ENCODE measurements around the gene NADSYN1. TPM values are rescaled to one million over a fixed set of nuclear protein-coding genes. Genes with fewer than 3 reads are reported as not detected.

Gene NADSYN1
- 43.4 to 45.6 TPM (median 45.1 TPM) in 3 replicates for total RNA-seq (2021)
- percentile 59 among the genes with signal in this experiment for Bru-seq, nascent RNA
- long read RNA-seq, experiment 1, transcript NADSYN1-201 (21 exons, 2,773 nt): major isoform, 52 of 114 reads
- long read RNA-seq, experiment 1, transcript NADSYN1-222 (3 exons, 963 nt): minor isoform, 11 of 114 reads
- long read RNA-seq, experiment 1, partial matches to known transcripts: 13 of 114 reads
- long read RNA-seq, experiment 1, other reads (novel, unspliced or antisense): 32 of 114 reads
- long read RNA-seq, experiment 2, transcript NADSYN1-201 (21 exons, 2,773 nt): major isoform, 18 of 41 reads
- long read RNA-seq, experiment 2, partial matches to known transcripts: 9 of 41 reads
- long read RNA-seq, experiment 2, other reads (novel, unspliced or antisense): 13 of 41 reads
- long read RNA-seq, experiment 3, transcript NADSYN1-201 (21 exons, 2,773 nt): major isoform, 11 of 19 reads
- long read RNA-seq, experiment 3, partial matches to known transcripts: 4 of 19 reads
- long read RNA-seq, experiment 3, other reads (novel, unspliced or antisense): 2 of 19 reads

- Mint-ChIP-seq H3K9me3 (no peaks in the 10 kb centered on the region), H3K4me1 (peaks cover 33% of the 10 kb centered on the region), H3K27ac (peak within 1 kb of the TSS; percentile 97), H3K36me3 (peaks cover 22% of the 10 kb centered on the region), H3K4me3 (peak within 1 kb of the TSS; percentile 88), H3K27me3 (ENCODE audit: low read depth) (no peaks in the 10 kb centered on the region)
- DNase-seq (ENCODE audit: low spot score) (peak; percentile 98), ATAC-seq (peak; percentile 73)
- ChIA-PET CTCF (interaction anchor here (0.7 to 2.9 kb wide), 18 partner anchors 9 to 1455 kb away, joined by 3 to 16 read pairs (median 4); no protein-coding TSS in a partner anchor), POLR2A (no interaction called here)
- TF ChIP-seq ATF1 (CRISPR knock-in tag; IDR thresholded peaks at IDR 0.05) (peak; percentile 27; the same call in 1 of the 2 replicates), E2F5 (CRISPR knock-in tag; IDR thresholded peaks at IDR 0.05) (0 out of 2 replicates have a peak, but pooled peaks have one; percentile 30), FOXK1 (CRISPR knock-in tag; IDR thresholded peaks at IDR 0.05) (peak; percentile 56; the same call in 1 of the 2 replicates), SP1 (CRISPR knock-in tag; conservative IDR thresholded peaks at IDR 0.05) (peak; percentile 81), MXD4 (CRISPR knock-in tag; IDR thresholded peaks at IDR 0.05; ENCODE audit: borderline replicate concordance) (no peak), KAT7 (CRISPR knock-in tag; IDR thresholded peaks at IDR 0.05; ENCODE audit: borderline replicate concordance) (0 out of 2 replicates have a peak, but pooled peaks have one; percentile 37), FOXP1 (CRISPR knock-in tag; IDR thresholded peaks at IDR 0.05; ENCODE audit: borderline replicate concordance) (peak; percentile 34; the same call in 1 of the 2 replicates), CBFB (CRISPR knock-in tag; IDR thresholded peaks at IDR 0.05; ENCODE audit: low read depth) (no peak), OVOL2 (CRISPR knock-in tag; IDR thresholded peaks at IDR 0.05; ENCODE audit: borderline replicate concordance) (no peak), FOXP4 (CRISPR knock-in tag; IDR thresholded peaks at IDR 0.05) (no peak), NR2C2 (CRISPR knock-in tag; IDR thresholded peaks at IDR 0.05) (no peak), PRDM15 (CRISPR knock-in tag; IDR thresholded peaks at IDR 0.05) (0 out of 2 replicates have a peak, but pooled peaks have one; percentile 16), ZNF281 (CRISPR knock-in tag; IDR thresholded peaks at IDR 0.05) (no peak), ZNF512 (CRISPR knock-in tag; IDR thresholded peaks at IDR 0.05; ENCODE audit: borderline replicate concordance) (no peak), CREB1 (CRISPR knock-in tag; IDR thresholded peaks at IDR 0.05) (no peak), USF2 (CRISPR knock-in tag; IDR thresholded peaks at IDR 0.05) (no peak)
Observed at GRCh38 chr11:71453037-71453917, at the start of gene NADSYN1. Gene NADSYN1 (plus strand): TSS chr11:71453203. CDS start chr11:71453297, 94 bp downstream.

Measured in WTC11 (cell line).